ENCODE results near the gene FGD6.
A peak's percentile ranks its signal among the peaks of the same experiment; 100 is the strongest.
"Not testable (repeated sequence)": the region's sequence is repeated elsewhere in the genome, so short reads cannot be mapped to it uniquely, and the experiment has no call there.

FGD6 gene

GRCh38 chr12:95234187-95234586 lies 16.9 kb upstream of the FGD6 start:
- DNase-seq (ENCODE audit: low read depth), result not testable (repeated sequence)

DNA sequence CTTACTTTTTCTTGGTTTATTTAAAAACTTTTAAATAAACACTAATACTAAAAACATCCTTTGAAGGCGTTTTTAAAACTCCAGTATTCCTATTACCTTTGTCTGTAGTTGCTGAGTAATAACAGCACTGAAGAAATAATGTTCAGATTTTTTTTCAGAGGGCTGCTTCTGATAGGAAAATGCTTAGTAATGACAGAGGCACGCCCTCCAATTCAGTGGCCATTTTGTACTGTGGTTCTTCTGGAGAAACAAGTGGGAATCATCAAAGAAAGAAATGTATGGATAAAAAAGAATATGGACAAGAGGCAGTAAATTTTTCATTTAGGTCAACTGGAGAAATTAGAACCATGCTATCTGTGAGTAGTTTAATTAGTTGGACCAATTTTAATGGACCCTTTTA lies 13.9 kb upstream of the FGD6 start:
- no peak for DNase-seq (ENCODE audit: low read depth)

DNA sequence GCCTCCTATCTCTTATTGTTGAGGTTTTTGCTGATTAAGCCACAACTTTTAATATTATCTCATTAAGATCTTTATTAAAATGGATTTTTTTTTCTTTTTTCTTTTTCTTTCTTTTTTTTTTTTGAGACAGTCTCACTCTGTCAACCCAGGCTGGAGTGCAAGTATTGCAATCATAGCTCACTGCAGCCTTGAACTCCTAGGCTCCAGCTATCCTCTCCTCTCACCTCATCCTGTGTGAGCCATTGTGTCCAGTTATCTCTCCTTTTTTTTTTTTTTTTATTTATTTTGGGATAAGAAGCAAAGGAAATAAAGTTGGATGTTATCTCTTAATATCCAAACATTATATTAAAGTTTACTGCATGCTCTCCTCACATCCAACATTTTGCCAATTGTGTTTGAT lies 13.0 kb upstream of the FGD6 start:
- no peak for DNase-seq (ENCODE audit: low read depth)

- no peak for DNase-seq (ENCODE audit: low read depth)
These were observed 12.4 kb upstream of the FGD6 start for GRCh38 chr12:95229636-95230035.

GRCh38 chr12:95228617-95229016 lies 11.3 kb upstream of the FGD6 start:
- DNase-seq (ENCODE audit: low read depth), result no peak

DNA sequence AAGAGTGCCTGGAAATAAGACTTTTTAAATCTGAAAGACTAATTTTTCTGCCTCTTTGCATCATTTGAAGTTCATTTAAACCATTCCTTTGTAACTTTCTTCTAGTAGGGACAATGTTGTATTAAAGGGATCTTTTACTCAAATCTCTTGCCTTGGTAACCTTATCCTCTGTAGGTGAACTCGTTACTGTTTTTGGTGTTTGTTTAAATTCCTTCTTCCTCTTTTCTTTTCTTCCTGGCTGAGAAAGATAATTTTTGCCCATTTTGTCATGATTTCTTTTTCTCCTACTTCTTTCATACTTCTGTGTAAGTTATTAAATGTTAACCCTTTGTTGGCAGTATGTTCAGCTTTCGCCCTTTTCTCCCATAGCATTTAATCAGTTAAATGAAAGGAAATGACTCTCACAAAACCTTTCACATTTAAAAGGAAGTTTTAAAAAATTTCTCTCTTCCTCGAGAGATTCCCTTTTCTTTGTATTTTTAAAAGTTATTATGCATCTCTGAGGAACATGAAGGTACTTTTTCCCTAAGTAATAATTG lies 10.6 kb upstream of the FGD6 start:
- DNase-seq (ENCODE audit: low read depth), result no peak

DNA sequence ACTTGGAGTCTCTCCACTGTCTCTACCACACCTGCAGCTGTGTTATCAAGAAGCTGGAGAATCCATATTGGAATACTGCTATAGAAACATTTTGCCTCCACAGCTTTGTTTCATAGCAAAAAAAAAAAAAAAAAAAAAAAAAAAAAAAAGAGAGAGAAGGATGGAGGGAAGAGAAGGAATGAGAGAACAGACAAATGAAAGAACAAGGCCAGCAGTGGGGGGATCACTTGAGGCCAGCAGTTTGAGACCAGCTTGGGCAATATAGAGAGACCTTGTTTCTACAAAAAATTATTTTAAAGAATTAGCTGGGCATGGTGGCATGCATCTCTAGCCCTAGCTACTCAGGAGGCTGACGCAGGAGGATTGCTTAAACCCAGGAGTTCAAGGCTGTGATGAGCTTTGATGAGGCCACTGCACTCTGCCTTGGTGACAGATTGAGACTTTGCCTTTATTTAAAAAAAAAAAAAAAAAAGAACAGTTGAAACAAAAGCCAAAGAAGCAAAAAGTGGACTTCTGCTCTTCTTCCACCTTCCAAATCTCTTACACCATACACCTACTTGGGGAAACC lies 8.5 kb upstream of the FGD6 start:
- DNase-seq (ENCODE audit: low read depth), result no peak

DNA sequence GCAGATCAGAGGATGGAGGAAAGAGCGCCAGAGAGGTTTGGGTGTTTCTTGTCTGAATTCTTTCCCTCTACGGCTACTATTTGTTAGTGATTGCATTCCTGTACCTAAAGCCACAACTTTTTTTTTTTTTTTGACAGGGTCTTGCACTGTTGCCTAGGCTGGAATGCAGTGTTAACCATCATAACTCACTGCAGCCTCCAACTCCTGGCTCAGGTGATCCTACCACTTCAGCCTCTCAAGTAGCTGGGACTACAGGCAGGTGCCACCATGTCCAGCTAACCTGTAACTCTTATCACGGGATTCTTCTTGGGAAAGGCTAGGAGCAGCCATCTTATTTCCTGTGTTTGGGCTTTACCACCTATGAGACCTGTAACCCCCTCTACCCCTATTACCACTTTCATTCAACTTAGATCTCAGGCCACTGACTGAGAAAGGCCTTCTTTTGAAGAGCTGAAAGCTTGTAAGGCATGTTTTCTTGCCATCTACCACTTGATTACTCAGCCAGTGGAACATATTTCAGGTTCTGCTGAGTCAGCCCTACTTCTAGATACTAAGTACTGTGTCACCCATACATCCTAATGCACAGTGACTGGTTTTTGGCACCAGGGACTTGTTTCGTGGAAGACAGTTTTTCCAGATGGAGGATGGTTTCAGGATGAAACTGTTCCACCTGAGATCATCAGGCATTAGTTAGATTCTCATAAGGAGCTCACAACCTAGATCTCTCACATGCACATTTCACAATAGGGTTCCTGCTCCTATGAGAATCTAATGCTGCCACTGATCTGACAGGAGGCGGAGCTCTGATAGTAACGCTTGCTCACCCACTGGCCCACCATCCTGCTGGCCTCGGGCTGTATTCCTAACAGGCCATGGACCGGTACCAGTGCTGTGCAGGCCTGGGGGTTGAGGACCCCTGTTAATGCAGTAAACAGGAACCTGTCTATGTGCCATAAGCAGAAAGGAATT lies 7.2 kb upstream of the FGD6 start:
- DNase-seq (ENCODE audit: low read depth), result no peak

DNA sequence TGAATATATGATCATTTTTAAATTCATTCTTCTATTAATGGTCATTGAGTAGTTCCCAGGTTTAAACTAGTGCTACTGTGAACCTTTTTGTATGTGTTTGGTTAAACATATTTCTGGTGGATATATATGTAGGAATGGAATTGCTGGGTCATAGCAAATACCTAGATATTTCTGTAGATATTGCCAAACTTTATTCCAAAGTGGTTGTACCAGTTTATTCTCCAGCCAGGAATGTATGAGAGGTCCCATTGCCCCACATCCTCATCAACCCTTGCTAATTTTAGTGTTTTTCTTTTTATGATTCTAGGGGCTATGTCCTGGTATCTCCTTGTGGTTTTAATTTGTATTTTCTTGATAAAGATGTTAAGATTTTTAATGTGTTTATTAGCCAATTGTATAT lies 3.5 kb upstream of the FGD6 start:
- no peak for DNase-seq (ENCODE audit: low read depth)

GRCh38 chr12:95220190-95220589 lies 2.9 kb upstream of the FGD6 start:
- no peak for DNase-seq (ENCODE audit: low read depth)

- peak; percentile 39 for DNase-seq (ENCODE audit: low read depth)
These were observed 1.2 kb upstream of the FGD6 start for GRCh38 chr12:95218150-95219133.

- DNase-seq (ENCODE audit: low read depth), result no peak
These were observed 423 bp downstream of the FGD6 start for GRCh38 chr12:95216711-95217376.

DNA sequence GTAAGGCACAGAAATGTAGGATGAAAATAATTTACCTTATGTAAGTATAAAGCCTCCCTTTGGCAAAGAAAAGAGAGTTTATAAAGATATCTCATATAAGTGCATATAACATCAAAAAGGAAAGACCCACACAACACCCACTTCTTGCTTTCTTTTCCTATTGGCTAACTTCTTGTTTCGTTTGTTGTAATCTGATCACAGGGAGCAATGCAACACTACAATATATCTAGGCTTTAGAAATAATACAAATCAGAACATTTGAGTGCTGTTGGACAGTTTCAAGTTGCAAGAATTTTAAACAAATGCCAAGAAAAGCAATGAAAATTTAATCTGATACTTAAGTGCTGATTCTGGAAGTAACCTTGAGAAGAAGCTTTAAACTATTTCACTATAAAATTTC lies 1.3 kb downstream of the FGD6 start:
- DNase-seq (ENCODE audit: low read depth), result no peak

DNA sequence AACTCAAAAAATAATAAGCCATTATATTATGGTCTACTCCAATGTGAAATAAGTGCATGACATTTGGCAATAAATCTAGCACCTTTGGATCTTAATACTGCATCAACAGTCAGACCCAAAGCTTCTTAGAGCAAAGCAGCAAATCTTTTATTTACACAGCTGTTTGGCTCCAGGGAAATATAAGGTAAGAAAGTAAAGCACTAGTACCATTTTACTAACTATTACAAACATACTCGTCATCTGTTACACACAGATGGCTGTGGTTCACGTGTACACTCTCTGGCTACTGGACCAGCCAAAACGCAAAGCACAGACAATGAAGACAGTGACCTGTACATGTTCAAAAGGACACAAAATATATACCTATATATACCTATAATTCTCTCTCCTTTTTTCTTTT lies 2.8 kb downstream of the FGD6 start:
- DNase-seq (ENCODE audit: low read depth), result no peak

DNA sequence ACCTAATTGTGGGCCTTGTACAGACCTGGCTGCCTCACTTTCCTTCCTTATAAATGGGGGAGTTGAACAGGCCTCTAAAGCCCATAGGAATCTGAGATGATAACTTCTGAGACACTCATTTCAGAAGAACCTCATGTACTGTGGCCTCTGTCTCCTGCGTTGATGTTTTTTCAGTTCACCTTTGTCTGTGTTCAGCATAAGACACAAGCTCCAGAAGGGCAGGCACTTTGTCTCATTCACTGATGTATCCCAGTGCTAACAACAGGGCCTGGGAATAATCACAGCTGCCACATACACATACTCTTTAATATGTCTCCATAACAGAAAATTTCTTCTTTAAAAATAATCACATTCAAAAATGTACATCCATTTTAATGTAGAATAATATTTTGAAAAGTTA lies 3.3 kb downstream of the FGD6 start:
- DNase-seq (ENCODE audit: low read depth), result no peak

DNA sequence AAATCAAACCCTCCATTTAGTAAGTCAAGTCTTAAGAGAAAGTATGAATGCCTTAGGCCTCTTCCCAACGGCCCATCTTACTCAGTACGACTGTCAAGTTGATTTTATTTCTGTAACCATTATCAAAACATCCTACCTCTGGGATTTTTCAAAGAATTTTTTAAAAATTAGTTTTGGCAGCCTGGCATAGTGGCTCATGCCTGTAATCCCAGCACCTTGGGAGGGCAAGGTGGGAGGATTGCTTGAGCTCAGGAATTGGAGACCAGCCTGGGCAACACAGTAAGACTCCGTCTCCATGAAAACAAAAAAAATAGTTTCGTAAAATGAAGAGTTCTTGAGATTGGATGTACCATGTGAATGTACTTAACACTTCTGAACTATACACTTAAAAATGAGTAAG lies 4.1 kb downstream of the FGD6 start:
- DNase-seq (ENCODE audit: low read depth), result no peak

DNA sequence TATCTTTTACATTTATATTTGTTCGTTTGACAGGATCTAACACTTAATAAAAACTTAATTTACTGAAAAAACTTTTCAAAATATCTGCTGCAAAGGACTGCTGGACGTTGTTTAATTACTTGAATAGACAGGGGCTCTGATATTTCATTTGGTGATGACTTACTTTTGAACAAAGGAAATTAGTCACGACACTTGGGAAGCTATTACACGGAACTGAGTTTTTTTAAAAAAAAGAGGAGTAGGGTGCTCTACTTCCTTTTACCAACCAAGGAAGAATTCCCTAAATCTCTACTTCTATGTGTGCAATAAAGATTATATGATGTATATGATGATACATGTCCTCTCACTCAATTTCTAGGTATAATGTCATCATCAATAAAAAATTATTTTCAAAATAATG lies 4.7 kb downstream of the FGD6 start:
- no peak for DNase-seq (ENCODE audit: low read depth)

DNA sequence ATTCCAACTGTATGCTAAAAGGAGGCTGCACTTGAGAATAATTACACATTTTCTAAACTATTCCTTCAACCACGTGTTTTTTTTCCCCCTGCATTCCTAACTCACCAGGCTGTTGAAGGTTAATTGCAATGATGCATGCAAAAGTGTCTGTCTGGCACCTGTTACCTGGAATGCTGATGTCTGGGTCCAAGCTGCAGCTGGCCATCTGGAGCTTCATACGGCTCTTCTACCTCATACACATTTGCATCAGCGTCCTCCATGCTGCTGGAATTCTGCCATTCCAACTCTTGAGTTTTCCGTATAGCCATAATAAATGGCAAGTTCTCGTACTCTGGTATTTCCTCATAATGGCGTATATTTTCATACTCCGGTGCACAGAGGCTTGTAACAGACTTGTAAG lies 8.6 kb downstream of the FGD6 start:
- DNase-seq (ENCODE audit: low read depth), result no peak

DNA sequence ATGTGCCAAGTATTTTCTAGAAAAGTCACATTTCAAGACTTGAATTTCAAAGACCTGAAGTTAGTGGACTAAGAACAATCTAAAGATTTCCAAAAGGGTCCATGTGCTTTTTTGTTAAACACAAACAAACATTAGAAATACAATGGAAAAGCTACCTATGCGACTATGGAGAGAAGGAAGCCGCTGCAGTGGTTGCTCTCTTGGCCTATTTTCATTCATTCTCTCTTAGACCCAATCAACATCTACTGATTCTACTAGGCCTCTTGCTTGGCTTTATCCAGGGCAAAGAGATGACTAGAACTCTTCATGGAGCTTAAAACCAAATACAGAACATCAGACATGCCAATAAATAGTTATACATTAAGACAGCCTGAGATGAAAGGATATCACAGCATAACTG lies 9.9 kb downstream of the FGD6 start:
- DNase-seq (ENCODE audit: low read depth), result no peak

- no peak for DNase-seq (ENCODE audit: low read depth)
These were observed 10.4 kb downstream of the FGD6 start for GRCh38 chr12:95206916-95207315.

DNA sequence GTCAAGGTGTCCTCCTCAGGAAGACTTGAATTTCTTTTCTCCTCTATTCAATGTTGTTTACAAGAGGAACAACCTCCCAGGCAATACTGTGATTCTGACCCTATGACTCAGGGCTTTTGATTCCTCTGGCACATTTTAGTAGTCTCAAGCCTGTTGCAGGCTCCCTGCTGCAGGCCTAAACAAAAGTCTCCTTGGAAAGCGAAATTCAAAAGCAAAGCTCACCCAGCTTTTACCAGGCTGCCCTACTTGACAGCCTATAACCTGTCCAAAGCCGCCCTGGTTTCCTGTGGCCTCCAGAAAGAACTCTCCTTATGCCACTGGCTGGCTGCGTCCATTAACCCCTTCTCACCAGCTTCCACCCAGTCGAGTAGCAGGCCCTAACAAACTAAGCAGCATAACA lies 11.6 kb downstream of the FGD6 start:
- peak; percentile 57 for DNase-seq (ENCODE audit: low read depth)

All from GM04504 (cell line).